ENCODE data around the gene EFCAB11.

GRCh38 chr14:89909586-89909985, 44.9 kb downstream of the EFCAB11 start:
- TF ChIP-seq, protein P1, sequence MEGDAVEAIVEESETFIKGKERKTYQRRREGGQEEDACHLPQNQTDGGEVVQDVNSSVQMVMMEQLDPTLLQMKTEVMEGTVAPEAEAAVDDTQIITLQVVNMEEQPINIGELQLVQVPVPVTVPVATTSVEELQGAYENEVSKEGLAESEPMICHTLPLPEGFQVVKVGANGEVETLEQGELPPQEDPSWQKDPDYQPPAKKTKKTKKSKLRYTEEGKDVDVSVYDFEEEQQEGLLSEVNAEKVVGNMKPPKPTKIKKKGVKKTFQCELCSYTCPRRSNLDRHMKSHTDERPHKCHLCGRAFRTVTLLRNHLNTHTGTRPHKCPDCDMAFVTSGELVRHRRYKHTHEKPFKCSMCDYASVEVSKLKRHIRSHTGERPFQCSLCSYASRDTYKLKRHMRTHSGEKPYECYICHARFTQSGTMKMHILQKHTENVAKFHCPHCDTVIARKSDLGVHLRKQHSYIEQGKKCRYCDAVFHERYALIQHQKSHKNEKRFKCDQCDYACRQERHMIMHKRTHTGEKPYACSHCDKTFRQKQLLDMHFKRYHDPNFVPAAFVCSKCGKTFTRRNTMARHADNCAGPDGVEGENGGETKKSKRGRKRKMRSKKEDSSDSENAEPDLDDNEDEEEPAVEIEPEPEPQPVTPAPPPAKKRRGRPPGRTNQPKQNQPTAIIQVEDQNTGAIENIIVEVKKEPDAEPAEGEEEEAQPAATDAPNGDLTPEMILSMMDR (conservative IDR thresholded peaks at IDR 0.05) = no peak
- no peak for TF ChIP-seq ZFX (IDR thresholded peaks at IDR 0.05)

Measured in C4-2B (cell line).